ENCODE results near the gene S100A7A. TPM values are rescaled to one million over a fixed set of nuclear protein-coding genes. Genes with fewer than 3 reads are reported as not detected.

Gene S100A7A
- polyA plus RNA-seq, 1 of the 3 experiments (the other 2 are of a cell fraction): not detected

DNA sequence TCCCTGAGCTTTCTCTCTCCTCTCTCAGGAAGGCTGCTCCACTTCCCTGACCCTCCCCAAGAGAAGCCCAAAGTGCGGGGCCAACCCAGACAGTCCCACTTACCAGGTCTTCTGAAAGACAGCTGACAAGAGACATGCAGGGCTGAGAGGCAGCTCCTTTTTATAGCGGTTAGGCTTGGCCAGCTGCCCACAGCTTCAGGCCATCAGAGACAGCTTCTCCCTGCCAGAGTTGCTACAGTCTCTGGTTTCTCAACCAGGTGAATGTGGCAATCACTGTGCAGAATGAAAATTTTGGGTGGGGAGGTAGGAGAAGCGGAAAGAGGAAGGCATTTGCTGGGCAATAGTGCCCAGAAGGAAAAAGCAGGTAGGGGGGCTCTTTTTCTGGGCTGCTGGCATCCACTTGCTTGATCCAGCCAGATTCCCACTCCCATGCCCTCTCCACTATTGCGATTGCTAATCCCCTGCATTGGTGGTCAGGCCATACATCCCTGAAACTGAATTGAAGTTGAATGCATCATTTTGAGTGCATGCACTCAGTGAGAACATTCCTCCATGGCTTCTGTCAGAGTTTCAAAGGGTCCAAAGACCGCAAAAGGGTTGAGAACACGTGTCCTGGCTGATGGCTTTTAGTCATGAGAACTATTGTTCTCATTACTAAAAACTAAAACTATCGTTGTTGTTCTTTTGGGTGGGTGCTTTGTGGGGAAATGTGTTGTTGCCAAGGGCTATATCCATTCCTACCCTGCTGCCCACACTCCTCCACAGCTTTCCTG, 25.2 kb upstream of the S100A7A start, which contains the start of gene S100A8:
TSS of gene S100A8 (minus strand) at position 136 of the 773 bp plus-strand sequence. CDS start 538 bp downstream, outside the sequence.
- Histone ChIP-seq H3K9ac (no peak within 1 kb of the TSS), H3K4me1 (ENCODE audit: control insufficient read depth in 1 of 2, insufficient read depth in 2 of 2, low read depth in 1 of 2, low read length in 1 of 2) (no peaks in the 10 kb centered on the region), H3K79me2 (ENCODE audit: insufficient read depth) (no peaks in the 10 kb centered on the region), H3K27ac (ENCODE audit: low read depth in 2 of 2, low read length in 1 of 2) (no peak within 1 kb of the TSS), H4K20me1 (ENCODE audit: insufficient read depth) (no peaks in the 10 kb centered on the region), H3K9me3 (no peaks in the 10 kb centered on the region), H3K4me3 (ENCODE audit: low read depth in 2 of 2, low read length in 1 of 2) (no peak within 1 kb of the TSS), H3K9me2 (no peaks in the 10 kb centered on the region), H2AFZ (ENCODE audit: low read depth) (no peak within 1 kb of the TSS), H3K4me2 (no peak within 1 kb of the TSS), H3K27me3 (ENCODE audit: insufficient read depth) (peaks cover 32% of the 10 kb centered on the region), H3F3A (replicated peaks; ENCODE audit: insufficient read depth) (no peaks in the 10 kb centered on the region), H3K36me3 (replicated peaks in 1 of 2; ENCODE audit: control insufficient read depth in 1 of 2, insufficient read depth in 2 of 2, low read length in 1 of 2) (no peaks in the 10 kb centered on the region)
- DNase-seq: no peak
- WGBS (ENCODE audit: low lambda C conversion rate): 1% methylated on average over 7 of the region's 7 CpGs
- ChIA-PET POLR2A (no interaction called here), CTCF (interaction anchor here (1.8 kb wide), 1 partner anchor 104 kb away, joined by 6 read pairs; no protein-coding TSS in a partner anchor)
- no peak for TF ChIP-seq NRF1 (IDR thresholded peaks at IDR 0.05; ENCODE audit: low read depth, low read length)
- no peak for TF ChIP-seq FOXJ3 (CRISPR knock-in tag; IDR thresholded peaks at IDR 0.05)
- TF ChIP-seq ELF1 (IDR thresholded peaks at IDR 0.05): no peak
- TF ChIP-seq YY1 (IDR thresholded peaks at IDR 0.05; ENCODE audit: low read depth): no peak
- TF ChIP-seq, protein P1, sequence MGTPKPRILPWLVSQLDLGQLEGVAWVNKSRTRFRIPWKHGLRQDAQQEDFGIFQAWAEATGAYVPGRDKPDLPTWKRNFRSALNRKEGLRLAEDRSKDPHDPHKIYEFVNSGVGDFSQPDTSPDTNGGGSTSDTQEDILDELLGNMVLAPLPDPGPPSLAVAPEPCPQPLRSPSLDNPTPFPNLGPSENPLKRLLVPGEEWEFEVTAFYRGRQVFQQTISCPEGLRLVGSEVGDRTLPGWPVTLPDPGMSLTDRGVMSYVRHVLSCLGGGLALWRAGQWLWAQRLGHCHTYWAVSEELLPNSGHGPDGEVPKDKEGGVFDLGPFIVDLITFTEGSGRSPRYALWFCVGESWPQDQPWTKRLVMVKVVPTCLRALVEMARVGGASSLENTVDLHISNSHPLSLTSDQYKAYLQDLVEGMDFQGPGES (IDR thresholded peaks at IDR 0.05; ENCODE audit: low read depth, low read length): no peak
- no peak for TF ChIP-seq RXRA (IDR thresholded peaks at IDR 0.05; ENCODE audit: borderline replicate concordance, low read depth)
- TF ChIP-seq NFIC (IDR thresholded peaks at IDR 0.05; ENCODE audit: borderline replicate concordance): no peak
- TF ChIP-seq EP300 (IDR thresholded peaks at IDR 0.05; ENCODE audit: borderline replicate concordance in 1 of 2, low read depth in 1 of 2, low read length in 1 of 2): no peak
- no peak for TF ChIP-seq TEAD4 (IDR thresholded peaks at IDR 0.05; ENCODE audit: borderline replicate concordance, insufficient read depth)
- no peak for TF ChIP-seq JUND (IDR thresholded peaks at IDR 0.05)
- TF ChIP-seq, protein P2, sequence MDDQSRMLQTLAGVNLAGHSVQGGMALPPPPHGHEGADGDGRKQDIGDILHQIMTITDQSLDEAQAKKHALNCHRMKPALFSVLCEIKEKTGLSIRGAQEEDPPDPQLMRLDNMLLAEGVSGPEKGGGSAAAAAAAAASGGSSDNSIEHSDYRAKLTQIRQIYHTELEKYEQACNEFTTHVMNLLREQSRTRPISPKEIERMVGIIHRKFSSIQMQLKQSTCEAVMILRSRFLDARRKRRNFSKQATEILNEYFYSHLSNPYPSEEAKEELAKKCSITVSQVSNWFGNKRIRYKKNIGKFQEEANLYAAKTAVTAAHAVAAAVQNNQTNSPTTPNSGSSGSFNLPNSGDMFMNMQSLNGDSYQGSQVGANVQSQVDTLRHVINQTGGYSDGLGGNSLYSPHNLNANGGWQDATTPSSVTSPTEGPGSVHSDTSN (IDR thresholded peaks at IDR 0.05): no peak
- TF ChIP-seq REST (IDR thresholded peaks at IDR 0.05; ENCODE audit: low read depth, low read length): no peak
- TF ChIP-seq EZH2phosphoT487 (IDR thresholded peaks at IDR 0.05; ENCODE audit: borderline replicate concordance, low read depth): no peak
- no peak for TF ChIP-seq TCF12 (IDR thresholded peaks at IDR 0.05)
- TF ChIP-seq, protein P3, sequence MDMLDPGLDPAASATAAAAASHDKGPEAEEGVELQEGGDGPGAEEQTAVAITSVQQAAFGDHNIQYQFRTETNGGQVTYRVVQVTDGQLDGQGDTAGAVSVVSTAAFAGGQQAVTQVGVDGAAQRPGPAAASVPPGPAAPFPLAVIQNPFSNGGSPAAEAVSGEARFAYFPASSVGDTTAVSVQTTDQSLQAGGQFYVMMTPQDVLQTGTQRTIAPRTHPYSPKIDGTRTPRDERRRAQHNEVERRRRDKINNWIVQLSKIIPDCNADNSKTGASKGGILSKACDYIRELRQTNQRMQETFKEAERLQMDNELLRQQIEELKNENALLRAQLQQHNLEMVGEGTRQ (IDR thresholded peaks at IDR 0.05; ENCODE audit: borderline replicate concordance, low read depth, low read length): no peak
